Measurements from ENCODE around the gene CP. TPM values are rescaled to one million over a fixed set of nuclear protein-coding genes. Genes with fewer than 3 reads are reported as not detected.

The CP gene
- total and polyA plus RNA-seq, 2 of the 13 experiments (the other 11 are each of a cell fraction or from before 2014, with no cell fraction given) = 42.6 to 789 TPM

DNA sequence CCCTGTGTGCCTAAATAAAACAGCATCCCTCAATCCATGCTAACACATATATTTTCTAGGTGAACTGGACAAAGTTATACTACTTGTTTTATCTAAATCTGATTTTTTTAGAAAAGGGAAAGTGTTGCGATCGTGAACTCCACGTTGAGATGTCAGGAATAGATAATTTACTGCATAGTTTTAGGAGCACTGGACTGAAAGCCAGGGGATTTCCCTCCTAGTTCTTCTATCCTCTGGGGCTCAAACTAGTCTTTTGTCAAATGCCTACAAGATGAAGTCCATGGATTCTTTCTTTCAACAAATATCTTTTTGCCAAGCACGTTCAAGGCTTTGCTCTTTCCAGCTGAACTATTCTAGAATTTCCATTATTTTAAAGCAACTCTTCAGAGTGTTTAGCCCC is 92.8 kb downstream of the CP start:
- in situ Hi-C loops (cut with HindIII; ENCODE audit: extremely low pct_ligation_motif_present, low pct_unique_long_range_greater_than_20kb) = loop anchor here (10.0 kb wide), 1 partner anchor 356 kb away; no protein-coding TSS in a partner anchor
- ChIA-PET POLR2A (interaction anchor here (1.3 to 1.8 kb wide), 7 partner anchors 8 to 273 kb away, joined by 3 to 9 read pairs (median 4); partner anchors contain the start of gene GYG1), CTCF (ENCODE audit: low intra/inter-chr PET ratio, low total read pairs) (no interaction called here)
- H4K20me1 ChIP-seq (ENCODE audit: insufficient read depth, low read length) = no peaks in the 10 kb centered on the region; the same call in 1 of the 2 replicates
- H3K36me3 ChIP-seq (replicated peaks in 1 of 2; ENCODE audit: control insufficient read depth in 1 of 2, insufficient read depth in 2 of 2, low read length in 2 of 2) = no peaks in the 10 kb centered on the region
- TSS peak; percentile 87 for BruUV-seq (replicated peaks)
- TF ChIP-seq, protein P1, sequence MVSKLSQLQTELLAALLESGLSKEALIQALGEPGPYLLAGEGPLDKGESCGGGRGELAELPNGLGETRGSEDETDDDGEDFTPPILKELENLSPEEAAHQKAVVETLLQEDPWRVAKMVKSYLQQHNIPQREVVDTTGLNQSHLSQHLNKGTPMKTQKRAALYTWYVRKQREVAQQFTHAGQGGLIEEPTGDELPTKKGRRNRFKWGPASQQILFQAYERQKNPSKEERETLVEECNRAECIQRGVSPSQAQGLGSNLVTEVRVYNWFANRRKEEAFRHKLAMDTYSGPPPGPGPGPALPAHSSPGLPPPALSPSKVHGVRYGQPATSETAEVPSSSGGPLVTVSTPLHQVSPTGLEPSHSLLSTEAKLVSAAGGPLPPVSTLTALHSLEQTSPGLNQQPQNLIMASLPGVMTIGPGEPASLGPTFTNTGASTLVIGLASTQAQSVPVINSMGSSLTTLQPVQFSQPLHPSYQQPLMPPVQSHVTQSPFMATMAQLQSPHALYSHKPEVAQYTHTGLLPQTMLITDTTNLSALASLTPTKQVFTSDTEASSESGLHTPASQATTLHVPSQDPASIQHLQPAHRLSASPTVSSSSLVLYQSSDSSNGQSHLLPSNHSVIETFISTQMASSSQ (IDR thresholded peaks at IDR 0.05; ENCODE audit: low read depth) = no peak
- TF ChIP-seq, protein P1 (CRISPR knock-in tag; IDR thresholded peaks at IDR 0.05; ENCODE audit: borderline replicate concordance) = no peak
- TF ChIP-seq SP1 (IDR thresholded peaks at IDR 0.05) (no peak), SP1 (CRISPR knock-in tag; IDR thresholded peaks at IDR 0.05) (no peak), ZNF138 (CRISPR knock-in tag; IDR thresholded peaks at IDR 0.05; ENCODE audit: low read depth) (no peak), ZNF235 (CRISPR knock-in tag; IDR thresholded peaks at IDR 0.05; ENCODE audit: borderline replicate concordance) (no peak), GATAD1 (CRISPR knock-in tag; IDR thresholded peaks at IDR 0.05) (no peak), ELF3 (CRISPR knock-in tag; IDR thresholded peaks at IDR 0.05) (no peak), SIN3A (IDR thresholded peaks at IDR 0.05; ENCODE audit: borderline replicate concordance, low read depth, low read length) (peak; percentile 9; the same call in 1 of the 2 replicates)
- TF ChIP-seq, protein P2, sequence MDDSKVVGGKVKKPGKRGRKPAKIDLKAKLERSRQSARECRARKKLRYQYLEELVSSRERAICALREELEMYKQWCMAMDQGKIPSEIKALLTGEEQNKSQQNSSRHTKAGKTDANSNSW (CRISPR knock-in tag; IDR thresholded peaks at IDR 0.05; ENCODE audit: borderline replicate concordance) = no peak
- H3K9me3 ChIP-seq (ENCODE audit: low read length) = no peaks in the 10 kb centered on the region
- peak overlapping the region; percentile 78 to 95 (median 92) for H3K4me3 ChIP-seq (replicated peaks in 1 of 3; ENCODE audit: insufficient read depth in 1 of 3, low read depth in 2 of 3, low read length in 3 of 3)
- H2AFZ ChIP-seq (ENCODE audit: low read length) = peak overlapping the region; percentile 11
- DNase-seq (ENCODE audit: low spot score) (no peak), ATAC-seq (no peak), FAIRE-seq (no peak)
- WGBS (ENCODE audit: low lambda C conversion rate) = 13% methylated on average over 4 of the region's 4 CpGs
- intact Hi-C loops (cut with micrococcal nuclease; ENCODE audit: unreplicated experiment) = loop anchor here (1.0 kb wide), 3 partner anchors 92 to 238 kb away; partner anchors contain the start of gene CP
- H3K4me2 ChIP-seq (ENCODE audit: low read depth, low read length) = peak overlapping the region; percentile 86
- H3K79me2 ChIP-seq (ENCODE audit: insufficient read depth, low read length) = peaks cover 14% of the 10 kb centered on the region
- H3K9ac ChIP-seq (ENCODE audit: insufficient read depth, low read depth, low read length) = peak overlapping the region; percentile 68
- H3K27ac ChIP-seq (ENCODE audit: extremely low read length, insufficient read depth, low read length) = peak overlapping the region; percentile 74
- H3K4me1 ChIP-seq (ENCODE audit: insufficient read depth, low read length) = peaks cover 40% of the 10 kb centered on the region
- no peaks in the 10 kb centered on the region; a peak in 1 of 5 replicates for H3K27me3 ChIP-seq (ENCODE audit: control insufficient read depth in 1 of 2, insufficient read depth in 2 of 2, low read length in 2 of 2)

Data from HepG2 (cell line).